ENCODE measurements around the gene PEX11B.
"Not testable (repeated sequence)": the region's sequence is repeated elsewhere in the genome, so short reads cannot be mapped to it uniquely, and the experiment has no call there.

PEX11B gene

DNA sequence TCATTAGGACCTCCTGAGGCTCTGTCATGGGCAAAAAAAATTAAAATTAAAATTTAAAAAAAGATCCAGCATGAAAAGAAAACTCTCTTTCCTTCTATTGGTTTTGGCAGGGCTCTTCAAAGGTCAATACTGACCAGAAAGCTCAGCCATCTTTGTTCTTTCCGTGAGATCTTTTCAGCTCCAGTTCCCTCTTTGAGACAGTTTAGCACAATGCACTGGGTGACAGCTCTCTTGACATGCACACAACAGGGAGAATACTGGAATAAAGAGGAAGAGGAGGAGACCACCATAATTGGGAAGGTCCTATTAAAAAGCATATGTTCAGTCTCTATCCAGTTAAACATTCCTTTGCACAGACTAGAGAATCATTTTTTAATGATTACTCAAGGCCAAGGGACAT, 33.0 kb upstream of the PEX11B start:
- no peak for DNase-seq

DNA sequence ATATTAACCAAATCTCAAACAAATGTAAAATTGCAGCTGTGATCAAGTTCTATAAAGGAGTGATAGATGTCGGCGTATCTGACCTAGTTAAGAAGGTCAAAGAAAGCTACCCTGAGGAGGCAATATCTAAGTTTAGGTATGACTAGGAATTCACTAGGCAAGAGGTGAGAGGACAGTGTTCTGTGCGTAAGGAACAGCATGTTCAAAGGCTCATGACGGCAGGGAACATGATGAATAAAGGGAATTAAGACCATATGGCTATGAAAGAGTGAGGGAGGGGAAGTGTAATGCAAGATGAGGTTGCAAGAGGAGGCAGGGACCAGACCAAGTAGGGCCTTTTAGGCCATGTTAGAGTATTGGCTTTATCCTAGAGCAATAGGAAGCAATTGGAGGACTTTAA, 30.7 kb upstream of the PEX11B start:
- DNase-seq, result no peak

DNA sequence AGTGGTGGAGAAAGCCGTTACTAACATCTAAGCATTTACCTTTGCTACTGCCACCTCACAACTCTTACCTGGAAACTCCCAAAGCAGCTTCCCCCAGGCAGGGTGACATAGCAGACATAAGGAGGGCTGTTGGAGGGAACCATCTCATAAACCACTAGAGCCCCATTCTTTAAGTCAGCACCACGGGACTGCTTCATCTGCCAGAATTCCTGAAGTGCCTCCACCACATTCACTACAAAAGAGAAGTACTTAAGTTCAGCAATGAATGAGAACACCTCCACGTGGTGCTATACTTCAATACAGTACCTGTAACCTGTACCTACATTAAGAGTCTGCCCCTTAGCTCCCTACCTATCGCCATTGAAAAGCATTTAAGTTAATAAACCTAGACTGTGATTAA, 29.0 kb upstream of the PEX11B start:
- no peak for DNase-seq

DNA sequence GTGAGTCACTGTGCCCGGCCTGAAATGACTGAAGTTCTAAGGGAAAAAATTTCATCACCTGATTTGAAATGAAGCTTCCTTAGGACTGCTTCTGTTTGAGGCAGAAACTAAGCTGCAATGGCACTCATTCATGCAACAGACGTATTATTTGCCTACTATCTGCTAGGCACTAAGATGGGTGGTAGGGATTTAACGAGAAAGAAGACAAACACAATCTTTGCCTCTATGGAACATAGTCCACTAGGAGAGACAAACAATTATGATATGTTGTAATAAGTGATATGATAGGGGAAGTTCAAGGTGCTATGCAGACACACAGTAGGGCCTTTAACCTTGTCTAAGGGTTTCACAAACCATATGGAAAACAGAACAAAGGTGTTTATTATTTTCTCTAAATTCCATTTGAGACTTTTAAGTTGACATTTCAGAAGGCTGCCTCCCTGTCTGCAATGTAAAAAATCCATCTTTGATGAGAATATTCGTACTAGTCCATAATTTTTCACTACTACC, 28.0 kb upstream of the PEX11B start:
- DNase-seq, result no peak

DNA sequence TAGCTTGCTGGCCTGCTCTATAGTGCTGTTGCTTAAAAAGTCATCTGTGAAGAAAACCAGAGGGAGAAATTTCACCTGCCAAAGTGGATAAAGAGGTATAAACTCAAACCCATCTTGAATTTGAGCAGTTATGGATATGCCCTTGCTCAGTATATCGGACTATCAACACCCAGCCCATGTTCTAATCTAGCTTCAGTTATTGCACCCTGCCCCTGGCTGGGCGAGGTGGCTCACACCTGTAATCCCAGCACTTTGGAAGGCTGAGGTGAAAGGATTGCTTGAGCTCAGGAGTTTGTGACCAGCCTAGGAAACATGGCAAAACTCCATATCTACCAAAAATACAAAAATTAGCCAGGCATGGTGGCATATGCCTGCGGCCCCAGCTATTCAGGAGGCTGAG, 26.0 kb upstream of the PEX11B start:
- DNase-seq, result no peak

DNA sequence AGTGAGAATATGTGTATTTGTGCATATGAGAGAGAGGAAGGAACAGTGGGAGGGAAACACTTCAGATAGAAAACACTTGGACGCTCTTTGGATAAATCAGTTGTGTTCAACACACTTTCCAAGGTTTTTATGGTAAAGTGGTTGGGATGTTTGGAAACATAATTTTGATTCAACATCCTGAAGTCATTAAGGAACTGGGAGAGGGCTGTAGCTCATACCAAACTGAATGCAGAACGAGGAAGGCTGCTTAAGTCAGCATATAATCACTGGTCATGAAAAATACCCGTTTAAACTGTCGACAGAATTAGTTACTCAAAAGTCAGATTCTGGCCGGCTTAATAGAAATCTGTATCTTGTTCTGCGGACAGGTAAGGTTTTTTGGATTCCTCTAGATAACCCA, 24.4 kb upstream of the PEX11B start:
- no peak for DNase-seq

DNA sequence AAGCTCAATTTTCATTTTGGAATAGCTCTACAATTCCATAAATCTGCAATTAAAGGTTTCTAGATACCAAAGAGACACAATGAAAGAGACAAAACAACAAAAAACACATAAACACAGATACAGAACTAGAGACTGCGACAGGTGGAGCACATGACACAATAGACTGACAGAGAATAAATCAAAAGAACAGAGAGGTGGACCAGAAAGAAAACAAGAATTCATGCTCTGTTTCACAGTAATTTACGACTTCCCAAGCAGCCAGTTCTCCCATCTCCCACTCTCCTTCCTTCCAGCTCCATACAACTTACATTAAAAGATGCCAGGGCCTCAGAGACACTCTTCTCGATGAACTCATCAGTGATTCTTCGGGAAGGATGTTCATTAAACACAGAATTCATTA, 23.9 kb upstream of the PEX11B start:
- peak in 1 of 3 experiments; percentile 27 for DNase-seq

DNA sequence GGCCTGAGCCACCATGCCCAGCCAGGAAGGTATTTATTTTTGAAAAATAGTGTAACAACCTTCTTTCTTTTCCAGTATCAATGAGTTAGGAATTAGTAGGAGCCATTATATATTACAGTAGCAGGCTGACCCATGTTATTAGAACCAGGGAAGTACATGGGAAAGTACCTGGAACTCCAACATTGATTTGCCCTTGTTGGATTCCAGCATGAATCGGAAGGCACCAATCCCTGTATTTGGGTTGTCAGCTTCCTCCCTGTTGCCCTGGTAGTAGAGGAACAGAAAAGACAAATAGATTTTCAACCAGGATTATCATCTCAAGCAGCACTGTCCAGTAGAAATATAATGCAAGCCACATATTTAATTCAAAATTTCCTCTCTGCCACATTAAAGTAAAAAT, 18.9 kb upstream of the PEX11B start:
- no peak for DNase-seq

DNA sequence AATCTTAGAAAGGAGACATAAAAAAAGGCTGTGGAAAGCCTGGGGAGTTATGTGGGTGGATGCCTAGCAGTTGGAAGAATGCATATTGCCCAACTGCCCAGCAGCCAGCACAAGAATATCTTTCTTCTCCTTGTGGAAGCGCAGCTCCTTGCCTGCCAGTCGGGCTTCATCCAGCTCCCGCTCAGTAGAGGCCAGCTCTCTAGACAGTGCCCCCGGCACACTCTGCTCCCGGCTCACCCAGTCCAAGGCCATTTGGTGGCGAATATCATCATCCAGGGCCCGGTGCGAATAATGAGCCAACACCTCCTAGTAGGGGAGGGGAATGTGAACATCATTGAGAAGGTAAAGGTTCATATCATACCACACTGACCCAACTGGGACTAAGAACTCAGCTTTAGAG, 17.7 kb upstream of the PEX11B start:
- no peak for DNase-seq

DNA sequence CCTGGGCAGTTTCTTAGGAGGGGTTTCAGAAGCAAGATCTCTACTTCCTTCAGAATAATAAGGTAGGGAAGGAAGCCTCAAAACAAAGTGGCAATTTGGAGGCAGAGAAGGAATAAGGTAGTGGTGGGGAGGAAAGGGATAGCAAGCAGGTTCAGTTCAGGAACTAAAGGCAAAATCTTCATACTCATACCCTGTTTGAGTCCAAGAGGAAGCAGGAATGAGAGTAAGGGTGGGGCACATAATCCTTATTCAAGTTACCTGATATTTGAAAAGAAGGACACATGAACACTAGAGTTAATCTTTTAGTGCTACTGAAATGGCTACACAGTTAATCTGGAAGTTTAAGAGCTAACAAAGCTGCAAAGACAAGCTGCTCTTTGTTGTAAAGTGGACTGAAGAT, 17.2 kb upstream of the PEX11B start:
- DNase-seq, result no peak

DNA sequence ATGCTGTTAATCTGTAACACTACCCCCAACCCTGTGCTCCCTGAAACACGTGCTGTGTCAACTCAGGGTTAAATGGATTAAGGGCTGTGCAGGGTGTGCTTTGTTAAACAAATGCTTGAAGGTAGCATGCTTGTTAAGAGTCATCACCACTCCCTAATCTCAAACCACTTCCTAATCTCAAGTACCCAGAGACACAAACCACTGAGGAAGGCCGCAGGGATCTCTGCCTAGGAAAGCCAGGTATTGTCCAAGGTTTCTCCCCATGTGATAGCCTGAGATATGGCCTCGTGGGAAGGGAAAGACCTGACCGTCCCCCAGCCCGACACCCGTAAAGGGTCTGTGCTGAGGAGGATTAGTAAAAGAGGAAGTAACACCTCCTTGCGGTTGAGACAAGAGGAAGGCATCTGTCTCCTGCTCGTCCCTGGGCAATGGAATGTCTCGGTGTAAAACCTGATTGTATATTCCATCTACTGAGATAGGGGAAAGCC, 14.0 kb upstream of the PEX11B start:
- not testable (repeated sequence) for DNase-seq

DNA sequence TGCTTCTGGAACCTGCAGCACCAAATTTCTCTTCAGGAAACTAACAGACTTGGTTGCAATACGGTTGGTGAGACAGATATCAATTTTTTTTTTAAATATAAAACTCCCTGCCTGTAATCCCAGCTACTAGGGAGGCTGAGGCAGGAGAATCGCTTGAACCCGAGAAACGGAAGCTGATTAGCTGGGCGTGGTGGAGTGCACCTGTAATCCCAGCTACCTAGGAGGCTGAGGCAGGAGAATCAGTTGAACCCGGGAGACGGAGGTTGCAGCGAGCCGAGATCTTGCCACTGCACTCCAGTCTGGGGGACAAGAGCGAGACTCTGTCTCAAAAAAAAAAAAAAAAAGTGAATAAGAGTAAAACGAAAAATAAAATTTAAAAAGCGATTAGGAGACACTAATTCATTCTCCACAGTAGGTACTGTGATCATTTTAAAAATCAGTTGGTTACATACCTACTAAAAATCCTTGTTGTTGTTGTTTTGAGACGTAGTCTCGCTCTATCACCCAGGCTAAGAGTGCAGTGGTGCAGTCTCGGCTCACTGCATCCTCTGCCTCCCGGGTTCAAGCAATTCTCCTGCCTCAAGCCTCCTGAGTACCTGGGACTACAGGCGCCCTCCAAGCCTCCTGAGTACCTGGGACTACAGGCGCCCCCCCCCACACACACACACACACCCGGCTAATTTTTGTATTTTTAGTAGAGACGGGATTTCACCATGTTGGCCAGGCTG, 9.6 kb upstream of the PEX11B start:
- no peak for DNase-seq

DNA sequence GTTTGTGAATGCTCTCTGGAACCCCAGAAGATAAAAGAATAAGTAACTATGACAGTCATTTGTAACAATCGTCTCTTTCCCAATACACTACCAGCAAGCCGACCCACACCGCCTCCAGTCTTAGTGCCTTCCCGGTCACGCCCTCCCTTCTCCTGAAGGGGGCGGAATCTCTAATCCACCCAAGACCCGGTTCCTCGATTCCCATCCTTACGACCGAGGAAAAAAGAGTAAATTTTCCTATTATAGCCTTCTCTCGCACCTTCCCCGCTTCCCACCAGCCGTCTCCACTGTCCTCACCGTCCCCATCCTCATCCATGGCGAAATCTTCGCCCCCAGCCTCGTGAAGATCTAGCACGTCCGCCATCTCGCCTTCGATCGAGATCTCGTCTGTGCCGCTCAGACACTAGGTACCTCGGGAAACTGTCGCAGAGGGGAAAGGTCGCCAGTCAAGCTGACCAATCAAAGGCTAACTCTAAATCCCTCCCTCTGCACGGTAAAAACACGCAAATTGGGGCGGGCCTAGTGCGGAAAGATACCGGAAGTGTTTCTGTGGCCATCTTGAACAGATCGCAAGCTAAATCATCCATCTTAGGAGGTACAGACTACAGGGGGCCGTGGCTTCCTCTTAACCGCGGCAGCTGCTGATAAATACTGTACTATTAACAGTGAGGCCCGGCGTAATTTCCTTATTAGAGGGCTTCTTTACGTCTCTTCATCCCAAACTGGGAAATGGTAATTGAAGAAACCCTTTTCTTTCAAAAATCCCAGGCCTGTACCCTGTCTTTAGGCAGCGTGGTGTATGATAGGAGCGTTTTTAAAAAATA, 8.8 kb upstream of the PEX11B start, which contains the start of gene RBM8A:
Gene RBM8A (minus strand): TSS at position 422 of the 824 bp plus-strand sequence. CDS start 58 bp downstream, at position 364.
- DNase-seq, result peak; percentile 97 to 100 (median 100)

DNA sequence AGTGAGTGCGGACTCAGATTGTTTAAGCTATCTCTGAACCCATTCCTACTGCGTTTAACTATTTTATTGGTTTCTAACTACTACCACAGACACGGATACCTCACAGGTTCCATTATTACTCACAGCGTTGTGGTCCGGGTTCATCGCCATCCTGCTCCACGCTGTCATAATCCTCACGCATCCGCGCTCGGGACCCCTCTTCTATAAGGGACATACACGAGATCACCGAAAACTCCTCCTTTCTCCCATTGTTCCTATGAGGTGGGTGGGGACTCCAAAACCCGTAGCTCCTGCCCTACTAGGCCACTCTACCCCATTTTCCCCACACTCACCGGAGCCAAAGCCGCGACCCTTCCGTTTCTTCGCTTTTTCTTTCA, 8.2 kb upstream of the PEX11B start:
- no peak for DNase-seq

DNA sequence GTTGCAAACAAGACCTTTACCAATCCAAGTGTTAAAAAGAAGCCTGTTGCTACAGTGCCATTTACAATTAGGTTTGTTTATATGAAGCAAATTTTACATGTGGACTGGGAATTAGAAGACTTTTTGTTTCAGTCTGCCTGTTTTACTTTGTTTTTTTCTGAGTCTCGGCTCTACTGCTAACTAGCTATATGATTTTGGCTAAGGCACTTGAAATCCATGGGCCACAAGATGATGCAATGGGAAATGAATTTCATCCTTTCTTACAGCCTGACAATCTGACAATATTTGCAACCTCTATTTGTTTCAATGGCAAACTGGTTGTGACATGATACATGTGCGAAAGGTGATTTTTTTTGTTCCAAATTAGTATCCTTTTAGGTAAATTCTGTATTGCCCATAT, 3.7 kb upstream of the PEX11B start:
- DNase-seq, result no peak

DNA sequence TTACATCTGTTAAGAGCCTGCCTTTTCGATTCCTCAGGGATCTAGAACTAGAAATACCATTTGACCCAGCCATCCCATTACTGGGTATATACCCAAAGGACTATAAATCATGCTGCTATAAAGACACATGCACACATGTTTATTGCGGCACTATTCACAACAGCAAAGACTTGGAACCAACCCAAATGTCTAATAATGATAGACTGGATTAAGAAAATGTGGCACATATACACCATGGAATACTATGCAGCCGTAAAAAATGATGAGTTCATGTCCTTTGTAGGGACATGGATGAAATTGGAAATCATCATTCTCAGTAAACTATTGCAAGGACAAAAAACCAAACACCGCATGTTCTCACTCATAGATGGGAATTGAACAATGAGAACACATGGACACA, 1.8 kb upstream of the PEX11B start:
- DNase-seq, result not testable (repeated sequence)

DNA sequence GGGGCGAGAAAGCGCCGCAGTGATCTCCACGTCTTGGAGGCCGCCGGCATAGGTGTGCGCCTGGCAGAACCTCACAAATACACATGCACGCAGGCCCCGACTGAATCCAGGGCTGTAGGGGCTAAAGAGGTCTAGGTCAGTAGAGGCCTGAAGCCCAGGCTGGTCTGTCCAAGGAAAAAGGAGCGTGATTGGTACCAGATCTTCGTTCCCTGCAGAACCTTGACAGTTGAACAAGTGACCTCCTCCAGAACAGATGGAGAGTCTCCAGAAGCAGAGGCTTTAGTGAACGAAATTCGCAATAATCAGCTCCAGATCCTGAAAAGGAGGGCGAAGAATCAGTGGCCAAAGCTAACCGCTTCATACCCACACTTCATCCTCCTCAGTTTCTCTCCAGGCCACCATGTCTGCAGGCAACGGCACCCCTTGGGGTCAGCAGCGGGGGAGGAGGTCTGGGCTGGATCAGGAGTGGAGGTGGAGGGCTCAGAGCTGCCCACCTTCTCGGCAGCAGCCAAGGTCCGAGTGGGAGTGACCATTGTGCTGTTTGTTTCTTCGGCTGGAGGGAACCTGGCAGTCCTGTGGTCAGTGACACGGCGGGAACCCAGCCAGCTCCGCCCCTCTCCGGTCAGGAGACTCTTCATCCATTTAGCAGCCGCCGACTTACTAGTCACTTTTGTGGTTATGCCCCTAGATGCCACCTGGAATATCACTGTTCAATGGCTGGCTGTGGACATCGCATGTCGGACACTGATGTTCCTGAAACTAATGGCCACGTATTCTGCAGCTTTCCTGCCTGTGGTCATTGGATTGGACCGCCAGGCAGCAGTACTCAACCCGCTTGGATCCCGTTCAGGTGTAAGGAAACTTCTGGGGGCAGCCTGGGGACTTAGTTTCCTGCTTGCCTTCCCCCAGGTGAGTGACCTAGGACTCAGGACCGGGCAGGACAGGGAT, 749 bp upstream of the PEX11B start:
- peak; percentile 57 to 64 (median 64) for DNase-seq

DNA sequence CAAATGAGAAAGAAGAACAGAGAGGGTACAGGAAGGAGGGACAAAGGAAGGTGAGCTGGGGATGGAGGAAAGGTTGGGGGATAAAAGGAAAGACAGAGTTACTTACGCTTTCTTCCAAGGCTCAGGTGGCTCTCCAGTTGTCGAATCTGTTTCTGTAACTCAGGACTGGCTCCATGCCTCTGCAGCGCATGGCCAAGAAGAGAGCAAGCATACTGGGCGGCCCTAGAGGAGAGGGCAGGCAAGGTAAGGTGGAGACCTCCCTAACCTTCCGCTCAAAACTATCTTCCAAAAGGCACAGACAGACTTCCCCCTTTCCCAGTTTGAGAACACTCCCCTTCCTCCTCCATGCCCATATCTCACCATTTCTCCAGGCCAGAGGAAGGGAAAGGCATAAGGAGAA, 922 bp downstream of the PEX11B start:
- DNase-seq, result no peak

DNA sequence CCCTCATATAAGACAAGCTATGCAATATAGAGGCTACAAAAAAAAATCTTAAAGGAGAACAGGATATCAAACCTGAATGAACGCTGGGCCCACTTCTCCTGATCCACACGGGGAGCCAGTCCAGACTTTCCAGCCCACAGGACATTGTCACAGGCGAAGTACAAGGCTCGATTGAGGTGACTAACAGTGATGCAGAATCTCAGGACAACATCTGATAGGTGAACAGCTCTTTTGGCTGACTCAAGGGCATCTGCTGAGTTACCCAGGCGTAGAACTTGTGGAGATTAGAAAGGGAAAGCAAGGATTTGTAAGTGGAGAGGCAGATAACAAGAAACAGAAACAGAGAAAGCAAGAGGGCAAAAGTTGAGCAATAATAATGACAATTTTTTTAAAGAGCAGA, 1.8 kb downstream of the PEX11B start:
- DNase-seq, result no peak

DNA sequence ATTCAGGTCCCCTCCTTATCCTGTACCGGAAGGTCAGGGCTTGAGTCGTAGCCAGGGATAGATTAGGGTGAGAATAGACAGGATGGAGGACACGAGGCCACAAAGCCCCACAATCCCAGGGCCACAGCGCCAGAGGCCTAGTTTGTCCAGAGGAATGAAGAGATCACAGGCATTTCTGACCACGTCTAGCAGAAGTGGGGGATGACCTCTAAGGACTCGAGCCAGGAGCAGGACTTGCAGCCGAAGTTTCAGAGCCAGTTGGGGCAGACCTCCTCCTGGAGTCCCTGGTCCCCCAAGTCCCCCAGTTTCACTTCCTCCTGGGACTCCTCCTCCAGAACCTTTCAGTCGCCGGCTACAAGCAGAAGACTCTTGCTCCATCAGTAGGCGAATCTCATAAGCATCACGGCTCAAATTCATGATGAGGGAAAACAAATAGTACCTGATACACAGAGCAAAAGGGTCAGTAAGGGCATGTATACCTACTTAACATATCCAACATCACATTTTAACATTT, 6.3 kb downstream of the PEX11B start:
- DNase-seq, result no peak

DNA sequence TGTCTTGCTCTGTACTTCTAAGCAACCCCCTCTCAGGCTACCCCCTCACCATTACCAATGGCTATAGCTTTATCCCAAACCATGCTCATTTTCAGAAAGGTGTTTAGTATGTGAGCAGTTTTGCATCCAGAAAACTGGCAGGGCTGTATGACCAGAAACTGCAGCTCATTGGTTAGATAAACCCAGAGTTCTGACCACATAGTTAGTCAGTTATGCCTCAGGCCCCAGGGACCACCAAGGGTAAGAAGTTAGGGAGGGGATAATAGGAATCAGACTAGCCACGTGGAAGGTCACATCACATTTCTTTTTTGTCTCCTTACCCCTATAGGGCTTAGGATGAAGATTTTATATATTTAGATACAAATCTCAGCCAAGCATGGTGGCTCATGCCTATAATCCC, 9.9 kb downstream of the PEX11B start:
- DNase-seq, result no peak

DNA sequence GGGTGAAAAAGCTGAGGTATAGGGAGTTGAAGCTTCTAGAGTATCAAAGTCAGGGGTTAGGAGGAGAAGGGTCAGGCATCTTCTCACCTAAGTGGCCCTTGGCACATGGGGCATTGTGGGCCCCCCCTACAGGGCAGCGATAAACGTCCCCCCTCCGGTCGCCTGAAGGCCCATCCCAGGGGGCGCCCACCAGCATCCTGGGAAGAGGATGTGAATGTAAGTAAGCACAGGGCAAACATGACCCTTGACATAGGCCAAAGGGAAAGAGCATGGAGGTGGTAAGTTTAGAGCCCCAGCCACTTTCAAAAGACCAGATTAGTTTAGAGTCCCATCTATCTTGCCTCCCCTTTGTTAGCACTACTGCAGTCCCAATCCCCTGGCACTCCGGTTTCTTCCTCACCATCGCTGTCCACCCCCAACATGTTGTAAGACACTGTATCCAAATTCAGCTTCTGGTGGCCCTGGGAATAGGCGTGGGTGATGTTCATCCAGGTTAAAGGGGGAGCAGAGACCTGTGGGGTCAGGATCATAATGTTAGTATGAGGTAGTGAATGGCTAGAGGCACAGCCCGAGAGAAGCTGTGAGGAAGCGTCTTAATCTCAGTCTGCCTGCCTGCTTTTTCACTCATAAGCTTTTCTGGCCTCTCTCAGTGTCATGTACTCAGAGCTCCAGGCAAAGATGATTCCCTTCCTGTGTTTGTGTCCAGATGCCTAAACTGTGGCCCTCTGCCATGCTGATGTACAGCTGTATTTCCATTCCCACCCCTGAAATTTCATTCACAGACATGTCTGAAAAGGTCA, 11.4 kb downstream of the PEX11B start:
- DNase-seq, result no peak

Measured in NCI-H1417 (cell line).